Body of pancreas (tissue), 4 donors: ENCODE data around the gene RXRA. TPM values are rescaled to one million over a fixed set of nuclear protein-coding genes. Genes with fewer than 3 reads are reported as not detected.
A peak's percentile ranks its signal among the peaks of the same experiment; 100 is the strongest.

Source experiments
- ATAC-seq: fragments of 150-250 bp; one replicate; pipeline ENCODE4 v1.9.1; 2016
- DNase-seq, 4 donors: peaks; one replicate each; pipeline ENCODE4 v3.0.0-alpha.2; 2019
- H3K27ac ChIP-seq, 4 donors: fragments of 200-600 bp; sonication (generic); 1 replicate in 3 of 4; 2 replicates in 1 of 4; pipeline versions ENCODE4 v1.5.1 to v1.6.1; 2016 to 2019; ENCODE audit warnings: mild to moderate bottlenecking in 1 of 4, mixed read lengths in 1 of 4, moderate library complexity in 1 of 4
- H3K27me3 ChIP-seq, 2 donors: fragments of 200-600 bp; sonication (generic); one replicate each; pipeline ENCODE4 v1.6.0; 2016; ENCODE audit warnings: mild to moderate bottlenecking in 1 of 2
- H3K36me3 ChIP-seq, 2 donors: fragments of 200-600 bp; sonication (generic); replicated peaks in 1 of 2; 2 replicates each; pipeline ENCODE4 v1.5.1; 2016; ENCODE audit warnings: low read depth in 2 of 2; ENCODE audit not compliant: insufficient read depth in 1 of 2
- H3K4me1 ChIP-seq: fragments of 200-600 bp; sonication (generic); one replicate; pipeline ENCODE4 v1.6.0; 2016
- H3K4me3 ChIP-seq, 2 donors: fragments of 200-600 bp; sonication (generic); 1 replicate in 1 of 2; 2 replicates in 1 of 2; pipeline ENCODE4 v1.5.1; 2016 to 2019
- H3K9me3 ChIP-seq, 3 donors: fragments of 200-600 bp; sonication (generic); 1 replicate in 2 of 3; 2 replicates in 1 of 3; pipeline ENCODE4 v1.5.1; 2016
- POLR2A ChIP-seq, 3 donors: fragments of 450-650 bp; IDR thresholded peaks; one replicate each; pipeline ENCODE4 v1.6.1; 2016; ENCODE audit warnings: antibody characterized with exemption in 3 of 3, mild to moderate bottlenecking in 2 of 3
- WGBS, 2 donors: methylation state at CpG; one replicate each; pipeline ENCODE4 v1.1.5; 2017; 5-methylcytosine and 5-hydroxymethylcytosine counted together
- intact Hi-C: fragments of 100-400 bp; cut with DNase I; formaldehyde crosslinking; loops from one replicate; pipeline ENCODE4 v1.15.1; 2023
- total RNA-seq, 2 donors: library from RNA; depleted of rRNA; stranded (reverse); fragments of >200 nt; gene quantifications; one replicate each; pipeline ENCODE4 v1.1.0, GENCODE V29; 2016
- TF ChIP-seq, protein P1 (sequence below), 7 experiments: fragments of 450-650 bp in 4 of 7; fragments of 200-600 bp in 3 of 7; sonication (generic) in 3 of 7; IDR thresholded peaks; one replicate each; pipeline ENCODE4 v1.5.1; 2016 to 2019; ENCODE audit warnings: antibody characterized with exemption in 7 of 7

The RXRA gene
- total RNA-seq, 2 donors from 2014 or later, result 31.4 to 41.9 TPM

GRCh38 chr9:134299068-134299467 lies 27.2 kb upstream of the RXRA start:
- no peaks in the 10 kb centered on the region for H3K36me3 ChIP-seq
- ATAC-seq, result no peak
- no peak overlapping the region for H3K27ac ChIP-seq
- intact Hi-C loops, result no loop called here
- TF ChIP-seq POLR2A (IDR thresholded peaks at IDR 0.05), result no peak
- TF ChIP-seq, protein P1, sequence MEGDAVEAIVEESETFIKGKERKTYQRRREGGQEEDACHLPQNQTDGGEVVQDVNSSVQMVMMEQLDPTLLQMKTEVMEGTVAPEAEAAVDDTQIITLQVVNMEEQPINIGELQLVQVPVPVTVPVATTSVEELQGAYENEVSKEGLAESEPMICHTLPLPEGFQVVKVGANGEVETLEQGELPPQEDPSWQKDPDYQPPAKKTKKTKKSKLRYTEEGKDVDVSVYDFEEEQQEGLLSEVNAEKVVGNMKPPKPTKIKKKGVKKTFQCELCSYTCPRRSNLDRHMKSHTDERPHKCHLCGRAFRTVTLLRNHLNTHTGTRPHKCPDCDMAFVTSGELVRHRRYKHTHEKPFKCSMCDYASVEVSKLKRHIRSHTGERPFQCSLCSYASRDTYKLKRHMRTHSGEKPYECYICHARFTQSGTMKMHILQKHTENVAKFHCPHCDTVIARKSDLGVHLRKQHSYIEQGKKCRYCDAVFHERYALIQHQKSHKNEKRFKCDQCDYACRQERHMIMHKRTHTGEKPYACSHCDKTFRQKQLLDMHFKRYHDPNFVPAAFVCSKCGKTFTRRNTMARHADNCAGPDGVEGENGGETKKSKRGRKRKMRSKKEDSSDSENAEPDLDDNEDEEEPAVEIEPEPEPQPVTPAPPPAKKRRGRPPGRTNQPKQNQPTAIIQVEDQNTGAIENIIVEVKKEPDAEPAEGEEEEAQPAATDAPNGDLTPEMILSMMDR (IDR thresholded peaks at IDR 0.05), result no peak
- no peaks in the 10 kb centered on the region for H3K9me3 ChIP-seq
- H3K4me1 ChIP-seq, result peaks cover 4% of the 10 kb centered on the region
- WGBS, 2 donors, result 76 to 79% methylated on average over 5 of the region's 5 CpGs
- no peak overlapping the region for H3K4me3 ChIP-seq
- no peaks in the 10 kb centered on the region for H3K27me3 ChIP-seq
- no peak for DNase-seq

GRCh38 chr9:134299883-134300282 lies 26.4 kb upstream of the RXRA start:
- H3K9me3 ChIP-seq, result no peaks in the 10 kb centered on the region
- TF ChIP-seq, protein P1 (IDR thresholded peaks at IDR 0.05), result no peak
- TF ChIP-seq POLR2A (IDR thresholded peaks at IDR 0.05), result no peak
- H3K27me3 ChIP-seq, result no peaks in the 10 kb centered on the region
- DNase-seq (no peak), ATAC-seq (no peak)
- 69 to 80% methylated on average over 1 to 7 of the region's 7 CpGs for WGBS, 2 donors
- no peaks in the 10 kb centered on the region for H3K36me3 ChIP-seq
- peaks cover 4% of the 10 kb centered on the region for H3K4me1 ChIP-seq
- no peak overlapping the region for H3K27ac ChIP-seq
- no peak overlapping the region for H3K4me3 ChIP-seq
- intact Hi-C loops, result no loop called here

GRCh38 chr9:134301387-134302129 lies 24.7 kb upstream of the RXRA start:
- peak overlapping the region in 1 of 4 donors; percentile 1 for H3K27ac ChIP-seq
- H3K4me1 ChIP-seq, result peaks cover 4% of the 10 kb centered on the region
- no peaks in the 10 kb centered on the region for H3K9me3 ChIP-seq
- H3K36me3 ChIP-seq, result no peaks in the 10 kb centered on the region
- intact Hi-C loops, result no loop called here
- ATAC-seq (peak; percentile 70), DNase-seq (peak in 2 of 4 donors; percentile 32 to 51)
- no peak overlapping the region for H3K4me3 ChIP-seq
- 52 to 72% methylated on average over 14 to 15 of the region's 15 CpGs for WGBS, 2 donors
- TF ChIP-seq, protein P1 (IDR thresholded peaks at IDR 0.05), result no peak
- TF ChIP-seq POLR2A (IDR thresholded peaks at IDR 0.05), result peak in 1 of 3 donors; percentile 6
- no peaks in the 10 kb centered on the region for H3K27me3 ChIP-seq

- Histone ChIP-seq H3K9me3 (no peaks in the 10 kb centered on the region), H3K4me1 (peaks cover 4% of the 10 kb centered on the region), H3K4me3 (no peak overlapping the region), H3K27ac (no peak overlapping the region), H3K36me3 (no peaks in the 10 kb centered on the region), H3K27me3 (no peaks in the 10 kb centered on the region)
- TF ChIP-seq, protein P1 (IDR thresholded peaks at IDR 0.05), result no peak
- no peak for TF ChIP-seq POLR2A (IDR thresholded peaks at IDR 0.05)
- 88 to 91% methylated on average over 7 of the region's 7 CpGs for WGBS, 2 donors
- intact Hi-C loops, result no loop called here
- ATAC-seq, result no peak
- DNase-seq, result no peak
Measured at GRCh38 chr9:134302130-134302817, 24.0 kb upstream of the RXRA start.
